Astrocyte of the hippocampus (primary cell): Measurements from ENCODE around the gene ENO1.

Source experiments
- DNase-seq: peaks from one replicate; pipeline ENCODE4 v3.0.0; 2011; ENCODE audit warnings: low read depth, low spot score

The ENO1 gene

GRCh38 chr1:8870616-8871538, 7.6 kb downstream of the ENO1 start:
- DNase-seq, result no peak

- no peak for DNase-seq
Measured at GRCh38 chr1:8870103-8870502, 8.4 kb downstream of the ENO1 start.

- no peak for DNase-seq
Measured at GRCh38 chr1:8867878-8868567, 10.5 kb downstream of the ENO1 start.

- DNase-seq, result no peak
Measured at GRCh38 chr1:8866792-8867415, 11.6 kb downstream of the ENO1 start.

DNA sequence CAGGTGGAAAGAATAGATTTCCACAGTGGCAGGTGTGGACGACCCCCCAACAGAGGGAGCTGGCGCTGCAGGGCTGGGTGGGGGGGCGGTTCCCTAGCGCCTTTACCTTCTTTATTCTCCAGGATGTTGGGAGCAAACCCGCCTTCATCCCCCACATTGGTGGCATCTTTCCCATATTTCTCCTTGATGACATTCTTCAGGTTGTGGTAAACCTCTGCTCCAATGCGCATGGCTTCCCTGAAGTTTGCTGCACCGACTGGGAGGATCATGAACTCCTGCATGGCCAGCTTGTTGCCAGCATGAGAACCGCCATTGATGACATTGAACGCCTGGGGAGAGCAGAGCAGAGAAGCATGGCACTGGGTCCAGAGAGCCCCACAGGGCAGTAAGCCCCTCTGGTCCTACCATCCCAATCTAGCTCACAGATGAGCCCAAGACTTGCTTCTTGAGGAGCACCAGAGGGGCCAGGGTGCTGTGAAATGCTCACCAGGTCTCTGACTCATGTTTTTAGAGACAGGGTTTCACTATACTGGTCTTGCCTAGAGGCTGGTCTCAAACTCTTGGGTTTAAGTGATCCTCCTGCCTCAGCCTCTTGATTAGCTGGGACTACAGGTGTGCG, 12.2 kb downstream of the ENO1 start:
- DNase-seq, result no peak

DNA sequence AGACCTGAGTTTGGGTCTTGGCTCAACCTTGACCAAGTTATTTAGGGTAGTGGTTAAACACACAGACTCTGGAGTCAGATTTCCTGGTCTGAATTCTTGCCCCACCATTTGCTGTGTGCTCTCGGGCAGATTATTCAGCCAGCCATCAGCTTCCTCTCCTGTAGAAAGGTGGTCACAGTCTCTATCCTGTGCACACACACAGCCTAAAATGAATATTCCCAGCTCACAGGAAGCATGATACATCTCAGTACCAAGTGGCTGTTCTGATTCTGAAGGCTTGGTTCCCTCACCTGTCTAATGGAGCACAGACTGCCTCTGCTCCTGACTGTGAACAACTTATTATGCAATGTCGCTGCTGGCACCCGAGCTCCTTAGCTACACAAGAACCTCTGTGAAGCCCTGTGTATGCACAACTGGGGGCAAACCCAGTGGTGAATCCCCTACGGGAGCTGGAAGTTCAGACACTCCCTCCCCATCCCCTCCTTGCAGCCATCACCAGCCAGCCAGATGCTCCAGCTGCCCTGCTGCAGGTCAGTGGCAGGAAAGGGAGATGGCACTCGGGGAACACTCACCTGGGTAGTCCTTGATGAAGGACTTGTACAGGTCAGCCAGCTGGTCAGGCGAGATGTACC, 13.7 kb downstream of the ENO1 start:
- no peak for DNase-seq

DNA sequence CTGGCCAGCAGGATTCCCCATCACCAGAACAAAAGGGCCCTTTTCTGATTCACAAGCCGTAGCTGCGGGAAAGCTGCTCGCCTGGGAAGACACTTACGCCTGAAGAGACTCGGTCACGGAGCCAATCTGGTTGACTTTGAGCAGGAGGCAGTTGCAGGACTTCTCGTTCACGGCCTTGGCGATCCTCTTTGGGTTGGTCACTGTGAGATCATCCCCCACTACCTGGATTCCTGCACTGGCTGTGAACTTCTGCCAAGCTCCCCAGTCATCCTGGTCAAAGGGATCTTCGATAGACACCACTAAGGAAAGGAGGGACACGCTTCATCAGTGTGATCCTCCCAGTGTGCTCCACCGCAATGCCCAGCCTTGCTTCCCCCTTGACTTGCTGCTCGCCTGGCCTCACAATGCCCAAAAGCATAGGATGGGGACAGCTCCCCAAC, 14.7 kb downstream of the ENO1 start:
- DNase-seq, result no peak

GRCh38 chr1:8863138-8863537, 15.3 kb downstream of the ENO1 start:
- DNase-seq, result no peak

DNA sequence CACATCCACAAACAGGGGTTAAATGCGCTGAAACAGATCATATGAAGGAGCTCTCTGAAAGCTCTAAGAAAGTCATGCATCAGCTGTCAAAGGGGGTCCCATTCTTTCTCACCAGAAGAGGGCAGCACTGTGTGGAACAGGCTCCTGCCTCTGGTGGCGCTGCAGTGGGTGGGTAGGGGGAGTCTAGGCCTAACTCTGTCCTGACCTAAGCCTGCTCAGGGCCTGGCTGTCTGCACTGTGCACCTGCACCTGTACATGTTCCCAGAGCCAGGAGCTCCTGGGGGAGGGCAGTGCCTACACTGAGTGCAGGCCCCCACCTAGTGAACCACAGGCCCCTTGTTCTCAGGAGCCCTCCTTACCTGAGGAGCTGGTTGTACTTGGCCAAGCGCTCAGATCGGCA, 16.0 kb downstream of the ENO1 start:
- peak; percentile 49 for DNase-seq

DNA sequence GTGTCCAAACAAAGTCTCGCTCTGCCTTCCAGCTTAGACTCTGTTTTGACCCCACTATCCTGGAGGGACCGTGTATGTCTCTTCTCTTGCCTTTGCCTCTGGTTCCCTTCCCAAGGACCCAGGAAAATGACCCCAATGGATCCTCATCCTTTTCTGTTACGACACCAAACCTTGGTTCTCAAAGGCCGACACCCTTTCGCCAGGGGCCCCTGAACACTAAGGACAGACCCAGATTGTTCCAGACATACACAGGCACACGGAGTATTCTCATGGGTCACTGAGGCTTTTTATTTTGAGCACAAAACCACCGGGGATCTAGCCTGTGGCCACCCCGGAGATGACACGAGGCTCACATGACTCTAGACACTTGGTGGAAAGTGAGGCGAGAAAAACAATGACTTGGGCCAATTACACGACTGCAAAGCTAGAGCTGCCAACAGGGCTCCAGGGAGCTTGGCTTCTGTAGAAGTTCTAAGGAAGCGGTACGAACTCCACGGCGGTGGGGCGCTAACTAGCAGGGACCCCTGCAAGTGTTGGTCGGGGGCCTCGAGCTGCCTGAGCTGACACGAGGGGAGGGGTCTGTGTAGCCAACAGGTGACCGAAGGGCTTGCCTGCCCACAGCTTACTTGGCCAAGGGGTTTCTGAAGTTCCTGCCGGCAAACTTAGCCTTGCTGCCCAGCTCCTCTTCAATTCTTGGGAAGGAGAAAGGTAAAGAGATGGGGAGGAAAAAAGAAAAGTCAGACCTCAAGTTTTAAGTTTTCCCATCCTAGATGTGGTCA, 17.6 kb downstream of the ENO1 start:
- DNase-seq, result no peak

- DNase-seq, result peak; percentile 74
Measured at GRCh38 chr1:8858888-8859706, 19.4 kb downstream of the ENO1 start.

DNA sequence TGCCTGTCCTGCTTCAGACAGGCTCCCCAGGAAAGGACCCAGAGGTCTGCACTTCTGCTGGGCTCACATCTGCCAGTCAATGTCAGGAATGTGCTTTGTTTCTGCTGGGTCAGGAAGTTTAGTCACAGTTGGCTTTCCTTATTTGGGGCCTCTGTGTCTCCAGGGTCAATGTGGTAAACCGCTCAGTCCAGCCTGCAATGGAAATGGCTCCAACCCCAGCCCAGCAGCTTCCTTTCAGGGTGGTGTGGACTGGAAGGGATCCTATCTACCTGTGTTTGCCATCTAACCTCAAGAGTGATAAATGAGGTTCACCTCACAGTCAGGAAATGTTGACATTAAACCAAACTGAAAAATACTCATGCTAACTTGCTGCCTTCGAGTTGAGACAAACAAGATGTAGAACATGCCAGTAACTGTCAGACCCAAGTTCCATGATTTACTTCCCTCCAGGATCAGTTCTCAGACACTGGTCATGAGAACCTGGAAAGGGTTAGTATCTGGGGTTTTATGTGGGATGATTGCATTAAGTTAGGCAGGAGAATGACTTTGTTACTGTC, 20.3 kb downstream of the ENO1 start:
- DNase-seq, result peak; percentile 90

GRCh38 chr1:8856689-8857412, 21.6 kb downstream of the ENO1 start:
- no peak for DNase-seq

DNA sequence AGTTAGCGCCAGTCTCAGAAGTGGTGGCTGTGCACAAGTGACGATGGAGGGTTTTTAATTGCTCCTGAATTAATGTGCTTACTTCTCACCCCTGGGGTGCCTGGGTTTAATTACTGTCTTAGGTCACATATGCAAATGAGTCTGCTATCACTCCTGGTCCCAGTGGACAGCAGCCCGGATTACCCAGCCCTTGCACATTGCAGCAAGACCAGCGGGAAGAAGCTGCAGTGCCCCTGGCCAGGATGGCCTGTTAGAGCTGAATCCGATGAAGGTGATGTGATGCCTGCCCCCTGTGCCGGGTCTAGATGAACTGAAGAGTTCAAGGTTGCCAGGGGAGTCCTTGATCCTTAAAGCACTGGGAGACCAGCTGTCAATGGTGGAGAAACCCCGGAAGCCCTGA, 24.2 kb downstream of the ENO1 start:
- DNase-seq, result no peak

DNA sequence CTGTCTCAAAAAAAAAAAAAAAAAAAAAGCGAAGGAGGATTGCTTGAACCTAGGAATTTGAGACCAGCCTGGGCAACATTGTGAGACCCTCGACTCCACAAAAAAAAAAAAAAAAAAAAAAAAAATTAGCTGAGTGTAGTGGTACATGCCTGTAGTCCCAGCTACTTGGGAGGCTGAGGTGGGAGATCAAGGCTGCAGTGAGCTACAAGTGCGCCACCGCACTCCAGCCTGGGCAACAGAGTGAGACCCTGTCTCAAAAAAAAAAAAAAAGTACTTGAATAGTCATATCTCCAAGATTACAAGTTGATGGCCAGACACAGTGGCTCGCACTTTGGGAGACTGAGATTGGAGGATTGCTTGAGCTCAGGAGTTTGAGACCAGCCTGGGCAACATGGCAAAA, 27.4 kb downstream of the ENO1 start:
- no peak for DNase-seq

- peak; percentile 98 for DNase-seq
Measured at GRCh38 chr1:8848663-8849386, 29.7 kb downstream of the ENO1 start.

DNA sequence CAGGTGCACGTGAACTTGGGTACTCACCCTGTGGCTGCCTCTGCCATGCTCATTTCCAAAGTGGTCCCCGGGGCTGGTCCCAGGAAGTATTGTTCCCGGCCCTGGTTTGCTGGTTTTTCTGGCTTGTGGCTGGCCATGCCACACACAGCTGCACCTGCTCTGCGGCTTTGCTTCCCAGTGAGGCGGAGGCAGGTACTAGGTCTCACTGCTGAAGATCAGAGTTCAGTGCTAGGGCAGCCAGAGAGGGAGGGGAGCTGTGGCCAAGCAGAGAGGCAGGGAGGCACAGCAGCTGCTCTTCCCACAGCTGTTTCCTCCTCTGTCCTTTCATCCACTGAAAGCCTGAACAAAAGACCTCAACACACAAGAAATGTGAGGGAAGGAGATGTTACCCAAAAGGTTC, 30.5 kb downstream of the ENO1 start:
- no peak for DNase-seq

- DNase-seq, result no peak
Measured at GRCh38 chr1:8846263-8846662, 32.2 kb downstream of the ENO1 start.
